Mucosa of rectum (tissue), 2 donors: Measurements from ENCODE around the gene ECE2.

Source experiments
- H3K27ac ChIP-seq, 2 donors: one replicate each; pipeline ENCODE4 v1.7.0; 2013; ENCODE audit warnings: inconsistent platforms in 2 of 2, low read depth in 2 of 2, low read length in 2 of 2
- H3K27me3 ChIP-seq, 2 donors: one replicate each; pipeline ENCODE4 v1.7.0; 2013; ENCODE audit warnings: low read length in 2 of 2; ENCODE audit not compliant: control insufficient read depth in 2 of 2, insufficient read depth in 2 of 2
- H3K36me3 ChIP-seq, 2 donors: one replicate each; pipeline ENCODE4 v1.7.0; 2013; ENCODE audit warnings: low read length in 2 of 2; ENCODE audit not compliant: control insufficient read depth in 2 of 2, insufficient read depth in 2 of 2
- H3K4me1 ChIP-seq, 2 donors: one replicate each; pipeline ENCODE4 v1.7.0; 2013; ENCODE audit warnings: low read length in 2 of 2, mild to moderate bottlenecking in 1 of 2; ENCODE audit not compliant: control insufficient read depth in 2 of 2, insufficient read depth in 2 of 2
- H3K4me3 ChIP-seq, 2 donors: one replicate each; pipeline ENCODE4 v1.7.0; 2013; ENCODE audit warnings: low read length in 2 of 2
- H3K9ac ChIP-seq, 2 donors: one replicate each; pipeline ENCODE4 v1.7.0; 2013; ENCODE audit warnings: low read length in 2 of 2, low read depth in 1 of 2, mild to moderate bottlenecking in 1 of 2
- H3K9me3 ChIP-seq, 2 donors: one replicate each; pipeline ENCODE4 v1.7.0; 2013; ENCODE audit warnings: low read length in 2 of 2; ENCODE audit not compliant: control insufficient read depth in 2 of 2
- donor health status: healthy.
- donor health status: Normal muscosa, but diverticular disease.

ECE2 gene

DNA sequence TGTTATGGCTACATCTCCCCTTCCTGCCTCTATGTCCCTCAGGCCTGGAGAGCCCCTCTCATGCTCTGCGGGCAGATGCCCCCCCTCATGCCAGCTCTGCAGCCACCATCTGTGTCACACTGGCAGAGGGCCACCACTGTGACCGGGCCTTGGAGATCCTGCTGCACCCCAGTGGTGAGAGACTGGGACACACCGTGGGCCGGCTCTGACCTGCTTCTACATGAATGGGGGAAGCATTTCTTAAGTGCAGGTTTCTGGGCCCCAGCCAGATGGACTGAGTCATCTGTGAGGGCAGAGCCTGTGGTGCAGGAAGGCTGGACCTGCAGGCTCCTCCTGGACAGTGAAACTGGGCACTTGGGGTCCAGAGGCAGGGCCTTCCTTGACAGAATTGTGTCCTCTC, 41.6 kb upstream of the ECE2 start:
- H3K36me3 ChIP-seq = no peaks in the 10 kb centered on the region
- H3K4me3 ChIP-seq = no peak overlapping the region
- no peak overlapping the region for H3K9ac ChIP-seq
- H3K4me1 ChIP-seq = peaks cover 11 to 16% of the 10 kb centered on the region in 2 donors
- H3K27me3 ChIP-seq = peaks cover 27 to 29% of the 10 kb centered on the region in 2 donors
- no peaks in the 10 kb centered on the region for H3K9me3 ChIP-seq
- H3K27ac ChIP-seq = no peak overlapping the region

DNA sequence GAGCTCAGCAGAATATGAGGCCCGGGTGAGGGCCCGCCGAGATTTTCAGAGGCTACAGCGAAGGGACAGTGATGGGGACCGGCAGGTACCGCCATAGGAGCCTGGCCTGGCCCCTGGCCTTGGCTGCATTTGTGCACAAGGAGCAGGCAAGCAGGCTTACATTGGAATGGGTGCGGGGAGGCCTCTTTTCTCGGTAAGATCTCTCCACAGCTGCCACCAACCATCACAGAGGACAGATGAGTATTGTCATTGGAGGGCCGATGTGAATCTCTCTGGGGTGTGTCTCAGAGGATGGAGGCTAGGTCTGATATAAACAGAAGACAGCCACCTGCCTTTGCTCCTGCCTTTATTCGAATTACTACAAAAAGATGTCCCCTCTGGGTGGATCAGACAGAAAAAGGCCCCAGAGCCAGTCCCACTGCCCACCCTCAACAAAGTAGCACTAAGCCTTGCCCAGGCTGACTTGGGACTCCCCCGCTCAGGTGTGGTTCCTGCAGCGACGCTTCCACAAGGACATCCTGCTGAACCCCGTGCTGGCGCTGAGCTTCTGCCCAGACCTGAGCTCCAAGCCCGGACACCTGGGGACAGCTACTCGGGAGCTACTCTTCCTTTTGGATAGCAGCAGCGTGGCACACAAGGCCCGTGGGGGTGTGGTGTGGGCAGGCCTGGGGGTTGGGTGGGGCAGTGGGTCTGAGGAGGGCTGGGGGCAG, 41.0 kb upstream of the ECE2 start:
- Histone ChIP-seq H3K4me1 (peaks cover 6 to 10% of the 10 kb centered on the region in 2 donors), H3K27ac (no peak overlapping the region), H3K9me3 (no peaks in the 10 kb centered on the region), H3K9ac (no peak overlapping the region), H3K27me3 (peaks cover 22 to 26% of the 10 kb centered on the region in 2 donors), H3K36me3 (no peaks in the 10 kb centered on the region), H3K4me3 (no peak overlapping the region)

DNA sequence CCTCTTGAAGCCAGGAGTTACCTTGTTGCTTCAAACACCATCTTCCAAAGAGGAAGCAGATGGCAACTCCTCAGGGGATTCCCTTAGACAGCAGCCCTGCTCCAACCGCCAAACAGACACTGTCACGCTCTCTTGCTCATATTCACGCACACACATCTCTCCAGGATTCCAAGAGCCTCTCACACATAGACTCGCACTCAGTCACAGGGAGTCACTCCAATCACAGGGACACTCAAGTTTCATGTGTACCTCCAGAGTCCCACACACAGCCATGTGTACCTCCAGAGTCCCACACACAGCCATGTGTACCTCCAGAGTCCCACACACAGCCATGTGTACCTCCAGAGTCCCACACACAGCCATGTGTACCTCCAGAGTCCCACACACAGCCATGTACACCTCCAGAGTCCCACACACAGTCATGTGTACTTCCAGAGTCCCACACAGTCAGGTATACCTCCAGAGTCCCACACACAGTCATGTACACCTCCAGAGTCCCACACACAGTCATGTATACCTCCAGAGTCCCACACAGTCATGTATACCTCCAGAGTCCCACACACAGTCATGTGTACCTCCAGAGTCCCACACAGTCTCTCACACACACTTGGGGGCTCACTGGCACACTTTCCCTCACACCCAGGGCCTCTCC, 40.3 kb upstream of the ECE2 start:
- no peaks in the 10 kb centered on the region for H3K36me3 ChIP-seq
- peaks cover 0 to 4% of the 10 kb centered on the region in 2 donors for H3K4me1 ChIP-seq
- H3K9me3 ChIP-seq = no peaks in the 10 kb centered on the region
- no peak overlapping the region for H3K9ac ChIP-seq
- peaks cover 17 to 25% of the 10 kb centered on the region in 2 donors for H3K27me3 ChIP-seq
- H3K4me3 ChIP-seq = no peak overlapping the region
- H3K27ac ChIP-seq = no peak overlapping the region

DNA sequence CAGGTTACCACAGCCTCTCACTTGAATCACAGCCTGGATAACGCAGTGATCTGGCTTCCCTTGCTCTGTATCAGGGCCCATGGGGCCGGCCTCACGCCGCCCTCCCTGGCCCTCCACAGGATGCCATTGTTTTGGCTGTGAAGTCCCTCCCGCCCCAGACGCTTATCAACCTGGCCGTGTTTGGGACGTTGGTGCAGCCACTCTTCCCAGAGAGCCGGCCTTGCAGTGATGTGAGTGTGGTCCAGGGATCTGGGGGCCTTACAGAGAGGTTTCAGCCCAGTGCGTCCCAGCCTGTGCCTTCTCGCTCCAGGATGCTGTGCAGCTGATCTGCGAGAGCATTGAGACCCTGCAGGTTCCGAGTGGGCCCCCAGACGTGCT, 39.8 kb upstream of the ECE2 start:
- no peaks in the 10 kb centered on the region for H3K36me3 ChIP-seq
- H3K9me3 ChIP-seq = no peaks in the 10 kb centered on the region
- no peak overlapping the region for H3K27ac ChIP-seq
- no peak overlapping the region for H3K4me3 ChIP-seq
- no peak overlapping the region for H3K9ac ChIP-seq
- peaks cover 13 to 20% of the 10 kb centered on the region in 2 donors for H3K27me3 ChIP-seq
- peaks cover 0 to 3% of the 10 kb centered on the region in 2 donors for H3K4me1 ChIP-seq

DNA sequence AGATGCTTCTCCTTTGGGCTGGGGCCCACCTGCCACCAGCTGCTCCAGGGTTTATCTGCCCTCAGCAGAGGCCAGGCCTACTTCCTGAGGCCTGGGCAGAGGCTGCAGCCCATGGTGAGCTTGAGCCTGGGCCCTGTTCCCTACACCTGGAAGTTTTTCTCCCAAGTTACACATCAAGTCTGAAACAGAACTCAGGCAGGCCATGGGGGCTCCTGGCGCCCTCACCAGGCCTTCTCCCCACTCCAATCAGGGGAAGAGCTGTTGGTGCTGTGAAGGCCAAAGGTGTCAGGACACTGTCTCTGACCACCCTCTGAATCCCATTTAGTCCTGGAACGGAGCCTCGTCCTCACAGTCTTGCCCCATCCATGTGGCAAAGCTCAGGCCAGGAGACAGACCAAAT, 39.2 kb upstream of the ECE2 start:
- H3K4me1 ChIP-seq = peaks cover 0 to 6% of the 10 kb centered on the region in 2 donors
- H3K9ac ChIP-seq = no peak overlapping the region
- H3K27me3 ChIP-seq = peaks cover 7 to 14% of the 10 kb centered on the region in 2 donors

DNA sequence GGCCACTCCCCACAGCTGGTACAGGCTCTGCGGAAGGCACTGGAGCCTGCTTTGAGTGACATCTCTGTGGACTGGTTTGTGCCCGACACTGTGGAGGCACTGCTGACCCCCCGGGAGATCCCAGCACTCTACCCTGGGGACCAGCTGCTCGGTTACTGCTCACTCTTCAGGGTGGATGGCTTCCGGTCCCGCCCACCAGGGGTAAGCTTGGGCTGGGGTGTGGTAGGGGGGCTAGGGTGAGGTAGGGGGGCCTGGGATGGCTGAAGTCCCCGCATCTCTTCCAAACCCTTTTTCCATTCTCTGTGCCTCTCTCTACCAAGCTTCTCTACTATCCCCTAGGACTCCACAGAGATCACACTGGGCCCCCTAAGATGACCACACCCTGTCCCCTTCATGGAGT, 38.6 kb upstream of the ECE2 start:
- H3K4me1 ChIP-seq = peaks cover 0 to 9% of the 10 kb centered on the region in 2 donors
- H3K9me3 ChIP-seq = no peaks in the 10 kb centered on the region
- H3K27ac ChIP-seq = no peak overlapping the region
- peaks cover 1% of the 10 kb centered on the region in 2 donors for H3K36me3 ChIP-seq
- no peak overlapping the region for H3K4me3 ChIP-seq
- peaks cover 6 to 8% of the 10 kb centered on the region in 2 donors for H3K27me3 ChIP-seq
- no peak overlapping the region for H3K9ac ChIP-seq

More for the DNA sequence above, 39.2 kb upstream of the ECE2 start:
- Histone ChIP-seq H3K4me3 (no peak overlapping the region), H3K9me3 (no peaks in the 10 kb centered on the region), H3K36me3 (no peaks in the 10 kb centered on the region), H3K27ac (no peak overlapping the region)

DNA sequence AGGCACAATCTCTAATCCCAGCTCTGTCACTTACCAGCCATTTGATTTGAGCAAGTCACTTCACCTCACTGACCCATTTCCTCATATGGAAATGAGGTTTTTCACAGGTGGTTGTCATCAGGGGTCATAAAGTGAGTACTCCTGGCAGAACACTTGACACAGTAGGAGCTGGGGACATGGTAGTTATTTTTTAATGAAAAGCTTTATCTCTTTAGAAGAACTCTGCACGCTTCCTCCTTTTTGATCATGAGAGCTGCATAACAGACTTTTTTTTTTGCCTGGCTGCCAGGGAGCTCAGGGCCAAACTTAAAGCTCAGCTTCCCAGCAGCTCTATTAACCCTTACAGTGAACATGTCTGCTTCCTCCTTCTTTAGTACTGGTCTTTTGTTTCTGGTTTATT, 38.0 kb upstream of the ECE2 start:
- peaks cover 7% of the 10 kb centered on the region in 2 donors for H3K36me3 ChIP-seq
- no peaks in the 10 kb centered on the region for H3K9me3 ChIP-seq
- H3K4me1 ChIP-seq = peaks cover 0 to 9% of the 10 kb centered on the region in 2 donors
- H3K27me3 ChIP-seq = peaks cover 2 to 3% of the 10 kb centered on the region in 2 donors
- H3K9ac ChIP-seq = no peak overlapping the region
- no peak overlapping the region for H3K27ac ChIP-seq
- H3K4me3 ChIP-seq = no peak overlapping the region

DNA sequence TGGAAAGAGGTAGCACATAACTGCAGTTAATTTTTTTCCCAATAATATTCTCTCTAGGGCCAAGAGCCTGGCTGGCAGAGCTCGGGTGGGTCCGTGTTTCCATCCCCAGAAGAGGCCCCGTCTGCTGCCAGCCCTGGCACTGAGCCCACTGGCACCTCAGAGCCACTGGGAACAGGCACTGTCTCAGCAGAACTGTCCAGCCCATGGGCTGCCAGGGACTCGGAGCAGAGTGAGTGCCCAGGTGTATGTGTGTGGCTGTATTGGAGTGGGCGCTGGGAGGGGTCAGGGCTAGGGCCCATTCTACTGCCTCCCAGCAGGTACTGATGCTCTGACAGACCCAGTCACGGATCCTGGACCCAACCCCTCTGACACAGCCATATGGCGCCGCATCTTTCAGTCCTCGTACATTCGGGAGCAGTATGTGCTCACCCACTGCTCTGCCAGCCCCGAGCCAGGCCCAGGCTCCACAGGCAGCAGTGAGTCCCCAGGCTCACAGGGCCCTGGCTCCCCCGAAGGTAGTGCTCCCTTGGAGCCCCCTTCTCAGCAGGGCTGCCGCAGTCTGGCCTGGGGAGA, 37.5 kb upstream of the ECE2 start:
- H3K27ac ChIP-seq = no peak overlapping the region
- H3K9me3 ChIP-seq = no peaks in the 10 kb centered on the region
- no peak overlapping the region for H3K9ac ChIP-seq
- H3K4me3 ChIP-seq = no peak overlapping the region
- peaks cover 11 to 12% of the 10 kb centered on the region in 2 donors for H3K36me3 ChIP-seq
- peaks cover 0 to 9% of the 10 kb centered on the region in 2 donors for H3K4me1 ChIP-seq
- no peaks in the 10 kb centered on the region for H3K27me3 ChIP-seq

DNA sequence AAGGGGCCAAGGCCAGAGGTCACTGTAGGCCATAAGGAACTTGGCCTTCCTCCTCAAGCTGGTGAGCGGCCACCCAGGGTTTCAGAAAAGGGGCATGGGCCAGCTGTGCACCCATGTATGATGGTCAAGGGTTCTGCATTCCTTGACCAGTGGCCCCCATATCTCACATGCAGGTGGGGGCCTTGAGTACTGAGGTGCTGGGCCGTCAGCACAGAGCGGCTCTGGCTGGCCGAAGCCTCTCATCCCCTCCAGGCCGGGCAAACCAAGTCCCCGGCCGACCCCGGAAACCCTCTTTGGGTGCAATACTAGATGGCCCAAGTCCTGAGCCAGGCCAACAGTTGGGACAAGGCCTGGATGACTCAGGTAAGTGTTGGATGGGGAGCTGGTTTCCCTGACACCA, 36.6 kb upstream of the ECE2 start:
- no peak overlapping the region for H3K4me3 ChIP-seq
- no peak overlapping the region for H3K27ac ChIP-seq
- no peak overlapping the region for H3K9ac ChIP-seq
- no peaks in the 10 kb centered on the region for H3K27me3 ChIP-seq
- H3K4me1 ChIP-seq = peaks cover 0 to 9% of the 10 kb centered on the region in 2 donors
- H3K36me3 ChIP-seq = peaks cover 20 to 21% of the 10 kb centered on the region in 2 donors
- no peaks in the 10 kb centered on the region for H3K9me3 ChIP-seq

DNA sequence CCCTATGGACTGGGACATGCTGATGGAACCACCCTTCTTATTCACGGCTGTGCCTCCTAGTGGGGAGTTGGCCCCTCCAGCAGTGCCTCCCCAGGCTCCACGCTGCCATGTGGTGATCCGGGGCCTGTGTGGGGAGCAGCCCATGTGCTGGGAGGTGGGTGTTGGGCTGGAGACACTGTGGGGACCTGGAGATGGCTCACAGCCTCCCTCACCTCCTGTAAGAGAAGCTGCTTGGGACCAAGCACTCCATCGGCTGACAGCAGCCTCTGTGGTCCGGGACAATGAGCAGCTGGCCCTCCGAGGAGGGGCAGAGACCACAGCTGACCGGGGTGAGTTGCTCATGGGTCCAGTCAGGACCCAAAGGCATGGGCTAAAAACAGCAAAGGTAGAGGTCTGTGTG, 36.1 kb upstream of the ECE2 start:
- H3K4me3 ChIP-seq = no peak overlapping the region
- H3K4me1 ChIP-seq = peaks cover 0 to 9% of the 10 kb centered on the region in 2 donors
- H3K9ac ChIP-seq = no peak overlapping the region
- H3K27me3 ChIP-seq = no peaks in the 10 kb centered on the region
- no peaks in the 10 kb centered on the region for H3K9me3 ChIP-seq
- peaks cover 25 to 26% of the 10 kb centered on the region in 2 donors for H3K36me3 ChIP-seq
- no peak overlapping the region for H3K27ac ChIP-seq
